Fibroblast of skin of scalp (primary cell): ENCODE data around the gene IGIP. TPM values are rescaled to one million over a fixed set of nuclear protein-coding genes. Genes with fewer than 3 reads are reported as not detected.

Source experiments
- DNase-seq: peaks from one replicate; pipeline ENCODE4 v3.0.0-alpha.2; 2013
- polyA plus RNA-seq, 2 experiments: library from polyadenylated mRNA; unstranded; fragments of 120-200 nt; gene quantifications; one replicate each; pipeline ENCODE4 v1.2.1, GENCODE V29; 2013; ENCODE audit not compliant: insufficient read length in 2 of 2

Gene IGIP
- 4.2 TPM for polyA plus RNA-seq (2013, experiment 1 of 2; ENCODE audit: insufficient read length)
- polyA plus RNA-seq (2013, experiment 2 of 2; ENCODE audit: insufficient read length), result 4.9 TPM

GRCh38 chr5:140125637-140126036 is at the start of gene IGIP:
IGIP (plus strand) TSS chr5:140125937; CDS start chr5:140128477, 2,540 bp downstream.
- no peak for DNase-seq

DNA sequence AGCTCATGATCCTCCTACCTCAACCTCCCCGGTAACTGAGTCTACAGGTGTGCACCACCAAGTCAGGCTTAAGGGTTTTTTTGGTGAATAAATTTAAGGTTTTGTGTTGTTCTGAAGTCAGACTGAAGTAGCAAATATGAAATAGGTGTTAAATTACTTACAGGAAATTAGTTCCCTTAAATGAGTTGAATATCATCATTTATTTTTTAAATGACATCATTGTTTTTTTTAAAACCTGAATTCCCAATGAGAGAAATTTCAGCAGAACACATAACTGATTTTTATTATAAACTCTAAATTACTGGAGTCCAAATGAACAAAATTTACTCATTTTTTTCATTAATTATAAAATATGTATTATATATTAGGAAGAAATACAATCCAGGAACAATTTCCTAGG is 49.6 kb upstream of the IGIP start:
- DNase-seq, result no peak

- DNase-seq, result no peak
Measured at GRCh38 chr5:140076788-140077187, 48.9 kb upstream of the IGIP start.

- DNase-seq, result no peak
Measured at GRCh38 chr5:140083120-140083519, 42.6 kb upstream of the IGIP start.

- no peak for DNase-seq
Measured at GRCh38 chr5:140083650-140084049, 42.1 kb upstream of the IGIP start.

DNA sequence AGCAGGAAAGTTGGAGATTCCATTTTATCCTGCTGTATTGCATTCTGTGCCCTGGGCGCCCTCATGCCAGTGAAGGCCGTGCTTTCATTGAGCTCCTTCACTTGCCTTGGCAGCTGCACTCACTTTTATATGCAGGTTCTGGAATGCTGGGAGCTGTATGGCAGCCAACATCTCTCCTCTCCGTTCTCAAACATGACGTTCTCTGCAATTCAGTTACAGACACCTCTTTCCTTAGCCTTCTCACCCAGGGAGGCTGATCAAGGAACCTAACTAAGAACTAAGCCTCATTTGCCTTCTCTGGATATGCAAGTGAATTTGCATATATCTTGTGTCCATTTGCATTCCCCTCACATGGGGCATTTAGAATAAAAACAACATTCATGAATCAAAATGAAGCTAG is 41.2 kb upstream of the IGIP start:
- DNase-seq, result no peak

GRCh38 chr5:140090251-140090650 is 35.5 kb upstream of the IGIP start:
- DNase-seq, result no peak

GRCh38 chr5:140093179-140093578 is 32.6 kb upstream of the IGIP start:
- DNase-seq, result no peak

GRCh38 chr5:140093866-140094265 is 31.9 kb upstream of the IGIP start:
- DNase-seq, result no peak

GRCh38 chr5:140094889-140095288 is 30.8 kb upstream of the IGIP start:
- DNase-seq, result no peak

DNA sequence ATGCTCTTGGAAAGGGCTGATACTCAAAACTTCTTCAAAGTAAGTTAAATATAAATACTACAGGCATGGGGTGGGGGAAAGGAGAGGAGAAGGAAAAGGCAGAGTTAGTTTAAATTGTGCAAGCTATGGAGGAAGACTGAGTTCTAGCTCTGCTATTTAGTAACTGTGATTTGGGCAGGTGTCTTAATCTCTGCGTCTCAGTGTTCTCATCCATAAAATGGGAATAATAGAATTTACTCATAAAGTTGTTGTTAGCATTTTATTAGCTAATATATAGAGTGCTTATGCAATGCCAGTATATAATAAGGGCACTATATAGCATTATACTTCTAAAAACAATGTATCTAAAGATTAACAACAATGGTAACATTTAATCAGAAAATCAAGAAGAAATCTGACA is 24.6 kb upstream of the IGIP start:
- no peak for DNase-seq

DNA sequence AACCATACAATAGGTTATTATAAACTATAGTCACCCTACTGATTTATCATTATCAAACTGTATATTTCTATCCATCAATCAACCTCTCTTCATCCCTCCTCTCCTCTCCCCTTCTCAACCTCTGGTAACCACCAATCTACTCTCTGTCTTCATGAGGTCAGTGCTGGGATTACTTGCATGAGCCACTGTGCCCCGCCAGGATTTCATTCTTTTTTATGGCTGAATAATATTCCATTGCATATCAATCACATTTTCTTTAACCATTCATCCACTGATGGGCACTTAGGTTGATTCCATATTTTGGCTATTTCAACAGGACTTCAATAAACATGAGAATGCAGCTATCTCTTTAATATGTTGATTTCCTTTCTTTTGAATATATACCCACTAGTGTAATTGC is 22.6 kb upstream of the IGIP start:
- DNase-seq, result no peak

DNA sequence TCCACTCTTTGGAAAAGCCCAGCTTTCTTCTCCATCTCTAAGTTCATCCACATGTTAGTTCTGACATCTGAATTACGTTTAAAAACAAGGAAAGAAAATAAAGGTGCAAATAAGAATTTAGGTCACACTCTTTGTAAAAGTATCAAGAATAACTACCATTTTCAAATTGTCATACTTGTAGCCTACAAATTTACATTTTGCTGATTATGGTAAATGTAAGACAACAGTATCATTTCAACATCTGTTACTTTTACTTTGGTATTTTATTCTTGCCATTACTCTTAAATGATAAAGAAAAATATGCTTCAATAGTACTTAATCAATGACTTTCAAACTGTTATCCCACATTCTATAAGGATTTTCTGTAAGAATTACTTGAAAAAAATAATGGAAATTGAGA is 21.6 kb upstream of the IGIP start:
- DNase-seq, result no peak

DNA sequence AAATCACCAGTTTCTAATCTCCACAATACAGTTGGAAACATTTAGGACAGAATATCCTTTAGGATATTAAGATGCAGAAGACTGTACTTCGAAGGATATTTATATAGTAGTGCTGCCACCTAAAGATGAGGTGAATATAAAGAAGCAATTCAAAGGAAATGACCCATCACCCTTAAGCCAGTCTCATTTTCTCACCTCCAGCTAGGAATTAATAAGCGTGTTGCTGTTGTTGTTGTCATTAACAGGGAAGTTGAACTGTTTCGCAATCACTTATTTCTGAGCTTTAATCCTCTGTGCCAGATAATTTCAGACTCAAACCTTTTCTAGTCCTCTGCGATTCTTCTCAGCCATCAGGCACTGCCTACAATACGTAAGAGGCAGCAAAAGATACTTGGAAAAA is 19.6 kb upstream of the IGIP start:
- no peak for DNase-seq

DNA sequence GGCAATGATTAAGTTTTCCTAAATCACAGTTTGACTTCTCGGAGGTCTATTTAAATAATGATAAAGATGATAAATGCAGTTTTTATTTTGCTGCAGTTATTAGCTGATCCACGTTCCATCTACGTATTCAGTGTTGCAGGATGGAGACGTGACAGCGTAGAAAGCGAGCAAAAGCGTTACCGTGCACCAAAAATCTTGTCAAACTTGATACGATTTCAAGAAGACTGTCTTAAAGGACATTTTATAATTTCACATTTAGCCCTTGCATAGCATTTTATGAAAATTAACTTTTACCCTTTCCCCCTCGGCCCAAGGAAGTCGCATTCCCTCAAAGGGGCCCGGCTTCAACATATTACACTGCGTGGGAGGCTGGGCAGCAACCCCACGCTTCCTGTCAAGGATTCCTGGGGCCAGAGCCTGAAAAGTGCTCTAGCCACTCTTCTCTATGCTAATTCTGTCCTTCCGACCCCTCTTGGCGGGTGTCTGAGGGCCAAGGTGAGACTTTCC is 18.9 kb upstream of the IGIP start:
- DNase-seq, result no peak

DNA sequence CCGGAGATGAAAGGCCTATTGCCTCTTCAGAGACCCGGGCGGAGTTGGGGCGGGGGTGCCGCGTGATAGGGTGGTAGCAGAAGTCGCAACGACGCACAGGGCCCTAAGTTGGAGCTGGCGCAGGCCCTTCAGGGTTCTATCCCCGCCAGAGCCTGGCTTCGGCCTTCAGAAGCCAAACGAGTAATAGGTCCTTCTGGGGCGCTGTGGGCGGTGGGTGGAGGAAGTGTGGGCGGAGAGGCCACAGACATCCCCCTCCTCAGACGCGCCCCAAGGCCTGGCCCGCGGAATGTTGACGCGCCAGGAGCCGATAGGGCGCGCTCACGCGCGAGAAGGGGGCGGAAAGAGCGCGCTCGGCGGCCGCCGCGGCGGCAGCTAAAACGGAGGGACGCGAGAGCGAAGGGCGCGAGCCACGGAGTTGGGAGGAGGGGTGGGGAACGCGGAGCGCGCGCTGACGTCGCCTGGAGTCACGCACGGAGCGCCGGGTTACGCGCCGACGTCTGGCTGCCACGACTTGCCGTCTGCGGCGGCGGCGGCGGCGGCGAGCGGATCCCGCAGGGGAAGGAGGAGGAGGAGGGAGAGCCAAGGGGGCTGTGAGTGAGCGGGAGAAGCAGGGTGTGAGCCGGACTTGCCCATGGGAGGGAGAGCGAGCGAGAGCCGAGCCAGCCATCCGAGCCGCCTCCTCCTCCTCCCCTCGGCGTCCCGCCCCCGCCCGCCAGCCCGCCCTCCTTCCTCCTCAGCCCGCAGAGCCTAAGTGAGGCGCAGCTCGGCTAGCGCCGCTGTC is 18.2 kb upstream of the IGIP start:
- peak; percentile 94 for DNase-seq

DNA sequence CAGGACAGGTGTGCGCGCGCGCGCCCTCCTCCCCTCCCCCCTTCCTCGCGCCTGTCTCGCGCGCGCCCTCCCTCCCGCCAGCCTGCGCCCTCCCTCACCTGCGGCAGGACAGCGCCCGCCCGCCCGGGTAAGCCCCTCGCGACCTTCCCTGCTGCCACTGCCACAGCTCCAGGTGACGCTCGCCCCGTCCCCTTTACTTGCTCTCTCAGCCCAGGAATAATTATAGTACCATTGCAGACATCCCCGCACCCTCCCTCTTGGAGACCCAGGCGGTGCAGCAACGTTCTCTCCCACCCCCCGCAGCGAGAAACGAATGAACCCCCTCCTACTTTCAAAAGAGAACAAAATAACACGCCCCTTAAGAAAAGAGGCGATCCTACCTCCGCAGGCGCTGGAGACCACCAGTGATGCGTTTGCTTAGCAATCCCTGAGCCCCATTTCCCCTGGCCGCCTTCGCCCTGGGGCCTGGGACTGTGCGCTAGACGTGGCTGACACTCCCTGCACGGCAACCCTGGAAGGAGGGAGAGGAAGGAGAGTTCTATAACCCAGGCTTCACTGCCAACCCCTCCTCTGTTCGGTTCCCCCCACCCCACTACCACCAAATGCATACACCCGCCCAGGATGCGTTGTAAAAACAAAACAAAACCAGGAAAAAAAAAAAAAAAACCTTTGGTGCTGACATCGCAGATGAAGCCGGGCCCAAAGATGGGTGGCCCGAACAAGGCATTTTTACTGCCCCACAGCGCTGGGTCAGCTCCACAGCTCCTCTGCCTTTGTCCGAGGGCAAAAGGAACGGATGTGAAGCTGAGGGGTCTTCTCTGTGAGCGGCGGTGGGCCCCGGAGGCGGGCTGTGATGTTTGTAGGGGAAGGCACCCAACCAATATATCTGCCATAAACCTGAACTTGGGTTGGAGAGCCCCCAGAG is 17.4 kb upstream of the IGIP start:
- no peak for DNase-seq

GRCh38 chr5:140109018-140109758 is 16.5 kb upstream of the IGIP start:
- DNase-seq, result peak; percentile 40

GRCh38 chr5:140109759-140110645 is 15.7 kb upstream of the IGIP start:
- no peak for DNase-seq

- no peak for DNase-seq
Measured at GRCh38 chr5:140110646-140110957, 15.1 kb upstream of the IGIP start.

DNA sequence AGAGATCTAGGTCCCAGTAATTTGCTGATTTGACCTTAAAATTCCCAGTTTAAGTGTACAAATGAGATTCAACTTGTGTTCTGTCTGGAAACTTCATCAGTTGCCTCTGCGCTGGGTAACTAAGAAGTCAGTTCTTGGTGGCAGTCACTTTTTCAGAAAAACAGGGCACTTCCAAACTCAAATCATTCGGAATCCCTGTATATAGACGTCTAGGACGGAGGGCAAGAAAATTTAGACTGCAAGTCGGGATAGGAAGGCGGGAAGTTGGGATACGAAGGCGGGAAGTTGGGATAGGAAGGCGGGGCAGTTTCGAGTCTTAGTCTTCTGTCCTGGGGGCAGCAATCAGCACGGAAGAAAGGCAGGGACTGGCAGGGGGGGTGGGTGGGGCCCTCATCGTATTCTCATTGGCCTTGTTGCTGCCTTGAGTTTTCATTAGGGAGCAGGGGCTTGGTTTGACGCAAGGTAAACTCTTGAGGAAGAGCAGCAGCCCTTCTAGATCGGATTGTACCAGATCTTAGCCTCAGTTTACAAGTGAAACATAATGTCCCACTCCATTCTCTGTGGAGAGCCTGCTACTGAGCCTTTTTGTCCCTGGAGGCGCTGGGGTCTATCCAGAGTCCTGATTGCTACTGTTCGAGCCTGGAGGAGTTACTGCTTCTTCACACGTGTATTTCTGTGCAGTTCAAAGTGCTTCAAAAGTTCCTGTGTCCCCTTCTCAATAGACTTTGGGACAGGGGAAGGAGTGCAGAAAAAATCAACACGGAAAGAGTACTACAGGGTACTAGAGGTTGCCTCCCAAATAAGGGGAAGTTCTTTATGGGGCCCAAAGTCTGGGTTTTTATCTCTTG is 14.5 kb upstream of the IGIP start:
- DNase-seq, result peak; percentile 15
